HG02884 (cell line): ENCODE results near the gene DUSP9.
"Not testable (repeated sequence)": the region's sequence is repeated elsewhere in the genome, so short reads cannot be mapped to it uniquely, and the experiment has no call there.

Source experiments
- ATAC-seq: cut with Tn5 transposase; IDR thresholded peaks from one replicate; pipeline ENCODE4 v1.9.1; 2021; ENCODE audit warnings: mild to moderate bottlenecking, moderate library complexity; ENCODE audit not compliant: unreplicated experiment

Gene DUSP9, protein sequence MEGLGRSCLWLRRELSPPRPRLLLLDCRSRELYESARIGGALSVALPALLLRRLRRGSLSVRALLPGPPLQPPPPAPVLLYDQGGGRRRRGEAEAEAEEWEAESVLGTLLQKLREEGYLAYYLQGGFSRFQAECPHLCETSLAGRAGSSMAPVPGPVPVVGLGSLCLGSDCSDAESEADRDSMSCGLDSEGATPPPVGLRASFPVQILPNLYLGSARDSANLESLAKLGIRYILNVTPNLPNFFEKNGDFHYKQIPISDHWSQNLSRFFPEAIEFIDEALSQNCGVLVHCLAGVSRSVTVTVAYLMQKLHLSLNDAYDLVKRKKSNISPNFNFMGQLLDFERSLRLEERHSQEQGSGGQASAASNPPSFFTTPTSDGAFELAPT

DNA sequence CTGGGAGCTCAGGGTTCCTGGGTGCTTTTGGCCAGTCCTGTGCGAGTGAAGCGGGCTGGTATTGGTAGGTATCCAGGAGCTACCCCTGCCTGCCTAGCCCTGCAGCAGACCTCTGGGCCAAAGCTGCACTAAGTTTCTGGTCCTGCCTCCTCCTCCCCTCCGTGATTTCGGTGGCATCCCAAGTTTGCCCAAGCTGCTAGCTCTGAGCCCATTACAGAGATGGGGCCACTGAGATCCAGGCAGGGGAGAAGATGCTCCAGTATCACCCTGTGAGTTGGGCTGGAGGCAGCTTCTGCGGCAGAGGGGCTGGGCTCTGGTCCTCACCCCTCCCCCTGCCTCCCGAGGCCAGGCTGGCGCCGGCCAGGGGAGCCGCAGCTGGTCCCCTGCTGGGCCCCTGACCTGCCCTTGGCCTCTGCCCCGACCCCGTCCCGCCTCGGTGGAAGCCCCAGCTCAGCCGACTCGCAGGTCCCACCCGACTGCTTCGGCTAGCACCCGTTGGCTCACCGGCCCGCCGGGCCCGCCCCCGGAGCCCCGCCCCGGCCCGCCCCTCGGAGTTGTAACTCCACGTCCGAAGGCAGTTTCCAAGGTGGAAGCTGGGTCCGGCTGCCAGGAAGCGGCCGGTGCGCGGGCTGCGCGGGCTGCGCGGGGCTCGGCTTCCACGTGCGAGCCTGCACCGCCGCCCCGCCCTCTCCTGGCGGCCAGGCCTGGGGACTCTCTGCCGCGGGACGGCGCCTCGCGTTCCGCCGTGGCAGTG is at the start of gene DUSP9:
Gene DUSP9, plus strand, starts transcription at position 584 of the 754 bp plus-strand sequence. CDS start 751 bp downstream, outside the sequence.
- ATAC-seq: no peak

GRCh38 chrX:153598541-153599191 is 48.3 kb upstream of the DUSP9 start, which contains the start of gene CCNQ:
Gene CCNQ (minus strand): TSS chrX:153599139. CDS start chrX:153599073, 66 bp downstream.
- ATAC-seq: peak; percentile 38

- peak; percentile 83 for ATAC-seq
These were observed 47.6 kb upstream of the DUSP9 start for GRCh38 chrX:153599192-153600031.

DNA sequence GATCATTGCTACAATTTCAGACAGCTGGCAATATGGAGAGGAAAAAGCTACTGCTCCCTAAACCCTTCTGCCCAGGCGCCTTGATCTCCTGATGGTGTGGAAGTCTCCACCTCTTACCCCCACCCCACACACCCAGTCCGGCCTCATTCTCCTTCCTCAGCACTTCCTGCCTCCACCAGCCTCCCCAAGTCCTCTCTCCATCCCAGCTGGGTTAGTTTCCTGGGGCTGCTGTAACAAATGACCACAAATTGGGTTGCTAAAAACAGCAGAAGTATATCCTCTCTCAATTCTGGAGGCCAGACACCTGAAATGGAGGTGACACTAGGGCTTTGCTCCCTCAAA is 47.0 kb upstream of the DUSP9 start:
- ATAC-seq: no peak

DNA sequence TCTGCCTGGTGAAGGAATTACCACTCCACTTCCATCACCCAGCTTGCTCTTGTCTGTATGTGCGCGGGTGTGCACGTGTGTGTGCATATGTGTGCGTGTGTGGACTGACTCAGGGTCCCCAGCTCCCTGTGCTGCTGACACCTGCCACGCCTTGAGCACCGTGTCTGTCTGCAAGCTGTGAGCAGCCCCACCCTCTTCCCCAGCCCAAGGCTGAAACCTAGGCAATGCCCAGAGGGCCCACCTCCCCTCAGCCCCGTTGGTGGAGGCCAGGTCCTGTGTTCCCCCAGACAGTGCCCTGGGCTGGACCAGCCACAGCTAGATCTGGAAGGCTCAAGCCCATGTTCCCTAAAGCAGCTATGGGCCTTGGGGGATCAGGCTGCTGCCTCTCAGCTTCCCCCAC is 46.1 kb upstream of the DUSP9 start:
- no peak for ATAC-seq

GRCh38 chrX:153601511-153602110 is 45.4 kb upstream of the DUSP9 start:
- no peak for ATAC-seq

DNA sequence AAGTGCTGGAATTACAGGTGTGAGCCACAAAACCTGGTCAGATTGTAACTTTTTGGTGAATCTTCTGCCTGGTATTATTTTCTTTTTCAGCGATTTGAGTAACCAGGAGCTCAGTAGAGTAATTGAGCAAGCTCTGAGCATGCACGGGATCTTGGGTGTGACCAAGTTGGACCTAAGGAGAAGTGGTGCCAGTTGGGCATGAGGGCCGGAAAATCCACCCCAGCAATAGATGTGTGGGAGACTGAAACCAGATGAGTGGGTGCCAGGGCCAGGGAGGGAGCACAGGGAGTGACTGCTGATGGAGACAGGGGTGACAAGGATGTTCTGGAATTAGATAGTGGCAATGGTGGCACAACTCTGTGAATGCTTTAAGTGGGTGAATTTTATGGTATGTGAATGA is 44.4 kb upstream of the DUSP9 start:
- no peak for ATAC-seq

DNA sequence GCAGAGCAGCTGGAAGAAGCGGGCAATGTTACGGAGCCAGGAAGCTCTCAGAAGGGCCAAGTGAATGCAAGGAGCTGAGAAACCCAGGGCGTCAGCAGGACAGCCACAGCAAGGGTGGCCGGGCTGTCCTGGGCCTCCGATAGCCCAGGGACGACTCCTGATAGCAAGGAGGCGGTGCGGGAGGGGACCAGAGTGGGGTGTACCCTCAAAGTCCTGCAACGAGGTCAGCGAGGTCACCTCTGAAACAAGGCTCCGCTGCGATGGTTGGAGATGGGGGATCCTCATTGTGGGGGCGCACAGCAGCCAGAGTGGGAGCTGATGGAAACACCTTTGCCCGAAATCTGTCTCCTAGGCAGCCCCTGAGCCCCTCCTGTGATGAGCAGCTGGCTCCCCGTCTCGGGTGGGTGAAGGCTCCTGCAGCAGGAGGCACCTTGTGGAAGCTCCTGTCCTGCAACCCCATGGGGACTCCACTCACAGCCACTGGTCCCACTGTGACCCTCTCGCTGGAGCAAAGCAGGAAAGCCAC is 43.8 kb upstream of the DUSP9 start:
- ATAC-seq: no peak

- ATAC-seq: not testable (repeated sequence)
These were observed 42.2 kb upstream of the DUSP9 start for GRCh38 chrX:153604666-153605380.

GRCh38 chrX:153606503-153606902 is 40.5 kb upstream of the DUSP9 start:
- no peak for ATAC-seq

GRCh38 chrX:153608376-153608775 is 38.6 kb upstream of the DUSP9 start:
- no peak for ATAC-seq

- ATAC-seq: no peak
These were observed 38.2 kb upstream of the DUSP9 start for GRCh38 chrX:153608806-153609205.

GRCh38 chrX:153609917-153610835 is 36.8 kb upstream of the DUSP9 start:
- no peak for ATAC-seq

DNA sequence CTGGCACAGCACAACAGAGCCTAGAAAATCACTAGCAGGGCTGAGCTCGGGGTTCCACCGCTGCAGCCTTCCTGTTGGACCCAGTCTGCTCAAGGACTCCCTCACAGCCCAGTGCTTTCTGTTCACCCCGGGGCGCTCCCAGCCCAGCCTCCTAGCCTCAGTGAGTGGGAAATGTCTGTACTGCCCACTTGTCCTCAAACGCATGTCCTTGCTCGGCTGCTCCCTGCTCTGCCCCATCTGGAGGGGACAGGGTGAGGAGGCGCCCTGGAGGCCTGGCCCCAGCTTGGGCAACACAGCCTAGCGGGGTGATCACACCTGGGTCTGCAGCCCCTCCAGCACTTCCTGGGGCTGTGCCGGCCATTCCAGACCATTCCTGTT is 36.2 kb upstream of the DUSP9 start:
- ATAC-seq: no peak

DNA sequence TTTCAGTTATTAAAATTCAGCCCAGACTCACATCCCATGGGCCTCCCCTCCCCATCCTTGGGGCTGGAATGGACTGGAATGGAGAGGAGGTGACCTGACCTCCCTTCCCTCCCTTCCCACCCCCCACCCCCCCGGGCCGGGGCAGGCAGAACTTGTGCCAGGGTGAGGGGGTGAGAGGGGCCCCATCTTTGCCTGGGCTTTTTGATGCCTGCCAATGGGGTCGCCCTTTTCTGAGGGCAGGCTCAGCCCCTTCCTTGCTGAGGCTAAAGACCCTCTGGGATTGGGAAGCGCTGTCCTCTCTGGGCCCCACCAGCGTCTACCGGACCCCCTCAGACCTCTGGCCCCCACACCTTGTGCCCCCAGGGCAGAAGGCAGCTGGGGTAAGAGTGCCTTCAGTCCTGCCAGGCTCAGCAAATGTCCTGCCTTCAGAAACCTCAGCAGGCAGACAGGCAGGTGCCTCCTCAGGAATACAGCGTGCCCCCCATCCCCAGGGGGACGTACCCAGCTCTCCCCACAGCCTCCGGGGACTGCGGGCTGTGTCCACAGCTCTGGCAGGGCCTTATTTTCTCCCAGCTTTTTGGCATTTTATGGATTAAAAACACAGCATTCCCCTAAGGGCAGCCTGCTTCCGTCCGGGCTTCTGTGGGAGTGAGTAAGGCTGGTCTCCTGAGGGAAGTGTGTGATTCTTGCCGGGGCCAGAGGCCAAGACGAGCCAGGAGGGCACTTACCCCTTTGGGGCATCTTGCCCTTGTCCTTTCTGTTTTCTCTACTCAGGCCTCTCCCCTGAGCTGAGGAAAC is 35.5 kb upstream of the DUSP9 start:
- no peak for ATAC-seq

- ATAC-seq: no peak
These were observed 34.6 kb upstream of the DUSP9 start for GRCh38 chrX:153612413-153612812.

DNA sequence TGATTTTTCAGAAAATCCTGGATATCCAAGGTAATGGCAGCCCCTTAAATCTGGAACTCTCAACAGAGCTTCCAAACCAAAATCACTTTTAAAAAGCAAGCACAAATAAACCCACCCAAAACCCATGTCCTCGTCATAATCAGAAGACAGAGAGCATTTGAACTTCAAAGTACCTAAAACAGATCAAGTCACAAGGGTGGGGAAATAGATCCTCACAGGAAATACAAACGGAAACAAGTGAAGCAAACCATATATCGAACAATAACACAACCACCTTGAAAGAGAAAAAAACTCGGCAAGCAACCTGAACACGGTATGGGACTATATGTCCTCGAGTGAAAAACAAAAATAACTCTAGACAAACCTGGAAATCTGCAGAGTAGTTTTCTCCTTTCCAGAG is 32.2 kb upstream of the DUSP9 start:
- ATAC-seq: no peak

DNA sequence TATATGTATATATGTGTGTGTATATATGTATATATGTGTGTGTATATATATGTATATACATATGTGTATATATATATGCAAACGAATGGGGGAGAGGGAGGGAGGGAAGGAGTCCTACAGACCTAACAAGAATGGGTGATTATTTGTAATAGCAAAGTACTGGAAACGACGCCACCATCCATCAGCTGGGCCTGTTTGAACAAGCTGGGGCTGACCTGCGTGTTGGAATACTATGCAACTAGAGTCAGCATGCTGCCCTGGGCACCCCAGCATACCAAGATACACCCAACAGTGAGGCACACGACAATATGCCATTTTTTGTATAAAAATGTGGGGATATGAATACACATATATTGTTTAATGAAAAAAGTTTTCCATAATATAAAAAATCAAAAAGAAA is 26.4 kb upstream of the DUSP9 start:
- no peak for ATAC-seq
